H1 (cell line): ENCODE data around the gene PDE4B. TPM values are rescaled to one million over a fixed set of nuclear protein-coding genes. Genes with fewer than 3 reads are reported as not detected.
A peak's percentile ranks its signal among the peaks of the same experiment; 100 is the strongest.

ENCODE experiments used
- CTCF ChIA-PET: fragments of 300-600 bp; sonication (Branson Sonifier 250); formaldehyde crosslinking; loops from one replicate; lab custom pipeline; 2021; ENCODE audit not compliant: partially characterized antibody; lab: Charles Lee
- POLR2A ChIA-PET: fragments of 300-600 bp; sonication (Branson Sonifier 250); formaldehyde crosslinking; loops from one replicate; lab custom pipeline; 2021; ENCODE audit warnings: inconsistent platforms; ENCODE audit not compliant: partially characterized antibody; lab: Charles Lee
- DNase-seq, 2 experiments: peaks; one replicate each; pipeline versions ENCODE4 v3.0.0 to v3.0.0-alpha.2; 2010 to 2022; ENCODE audit warnings: low spot score in 2 of 2, low read depth in 1 of 2, mixed read lengths in 1 of 2
- FAIRE-seq: peaks from 2 replicates; lab custom pipeline; 2011; peaks lifted over from hg19 to GRCh38; lab: Jason Lieb, UNC
- H2AFZ ChIP-seq: 2 replicates; pipeline ENCODE4 v1.8.1; 2012; ENCODE audit warnings: low read length, inconsistent platforms
- H2AK5ac ChIP-seq: 2 replicates; pipeline ENCODE4 v1.6.1; 2013; ENCODE audit warnings: low read depth, low read length
- H2BK120ac ChIP-seq: replicated peaks from 2 replicates; pipeline ENCODE3; 2013; ENCODE audit warnings: low read depth, low read length, inconsistent platforms
- H2BK12ac ChIP-seq: 2 replicates; pipeline ENCODE4 v1.6.1; 2013; ENCODE audit warnings: low read depth, low read length
- H2BK15ac ChIP-seq: 2 replicates; pipeline ENCODE4 v1.6.1; 2013; ENCODE audit warnings: low read length
- H2BK20ac ChIP-seq: 2 replicates; pipeline ENCODE4 v1.6.1; 2013; ENCODE audit warnings: low read length
- H2BK5ac ChIP-seq: 2 replicates; pipeline ENCODE4 v1.6.1; 2013; ENCODE audit warnings: low read depth, low read length
- H3K14ac ChIP-seq: 2 replicates; pipeline ENCODE4 v1.6.1; 2013; ENCODE audit warnings: inconsistent platforms; ENCODE audit not compliant: insufficient read length
- H3K18ac ChIP-seq: 2 replicates; pipeline ENCODE4 v1.6.1; 2013; ENCODE audit warnings: low read length; ENCODE audit errors: extremely low read depth
- H3K23ac ChIP-seq: 2 replicates; pipeline ENCODE4 v1.6.1; 2013; ENCODE audit warnings: inconsistent platforms; ENCODE audit not compliant: insufficient read length
- H3K23me2 ChIP-seq: 2 replicates; pipeline ENCODE4 v1.6.1; 2013; ENCODE audit warnings: low read depth, low read length
- H3K27ac ChIP-seq: 2 replicates; pipeline ENCODE4 v1.6.1; 2011; ENCODE audit warnings: low read depth, low read length, inconsistent platforms
- H3K27me3 ChIP-seq, 4 experiments: replicated peaks in 1 of 4; 1 replicate in 1 of 4; 2 replicates in 3 of 4; pipeline versions ENCODE4 v1.6.1 to v1.8.1; 2011 to 2013; ENCODE audit warnings: low read length in 3 of 4, mild to moderate bottlenecking in 3 of 4, inconsistent platforms in 2 of 4, mixed read lengths in 2 of 4, moderate library complexity in 1 of 4; ENCODE audit not compliant: control insufficient read depth in 3 of 4, insufficient read depth in 3 of 4; ENCODE audit errors: extremely low read depth in 1 of 4
- H3K36me3 ChIP-seq, 4 experiments: 2 replicates each; pipeline versions ENCODE4 v1.6.1 to v1.8.1; 2011 to 2013; ENCODE audit warnings: mild to moderate bottlenecking in 4 of 4, low read length in 3 of 4, moderate library complexity in 2 of 4, control low read depth in 1 of 4, inconsistent platforms in 1 of 4; ENCODE audit not compliant: insufficient read depth in 4 of 4, control insufficient read depth in 2 of 4
- H3K4ac ChIP-seq: replicated peaks from 2 replicates; pipeline ENCODE3; 2013; ENCODE audit warnings: low read length, low read depth, mixed read lengths, inconsistent platforms; ENCODE audit not compliant: insufficient read length
- H3K4me1 ChIP-seq, 4 experiments: replicated peaks in 1 of 4; 1 replicate in 1 of 4; 2 replicates in 3 of 4; pipeline versions ENCODE4 v1.6.1 to v1.8.1; 2011 to 2013; ENCODE audit warnings: low read length in 3 of 4, inconsistent platforms in 2 of 4, mixed read lengths in 1 of 4; ENCODE audit not compliant: insufficient read depth in 4 of 4, control insufficient read depth in 3 of 4
- H3K4me2 ChIP-seq, 2 experiments: 2 replicates each; pipeline versions ENCODE4 v1.6.1 to v1.8.1; 2011 to 2013; ENCODE audit warnings: low read depth in 2 of 2, low read length in 2 of 2, control low read depth in 1 of 2, inconsistent platforms in 1 of 2, mild to moderate bottlenecking in 1 of 2; ENCODE audit not compliant: insufficient read depth in 1 of 2
- H3K4me3 ChIP-seq, 4 experiments: fragments of 200-600, 300-600 bp in 1 of 4; sonication (generic), shearing (Covaris generic), sonication (Bioruptor Twin) in 1 of 4; 2 replicates each; pipeline versions ENCODE4 v1.5.1 to v1.8.1; 2011 to 2016; ENCODE audit warnings: low read length in 4 of 4, low read depth in 3 of 4, control low read depth in 2 of 4, inconsistent platforms in 2 of 4, mild to moderate bottlenecking in 2 of 4, mixed read lengths in 1 of 4, moderate library complexity in 1 of 4; ENCODE audit not compliant: insufficient read depth in 2 of 4; ENCODE audit errors: extremely low read depth in 1 of 4
- H3K56ac ChIP-seq: replicated peaks from 2 replicates; pipeline ENCODE3; 2013; ENCODE audit warnings: low read depth, mild to moderate bottlenecking, mixed read lengths, low read length, inconsistent platforms; ENCODE audit not compliant: insufficient read length
- H3K79me1 ChIP-seq: 2 replicates; pipeline ENCODE4 v1.6.1; 2013; ENCODE audit warnings: low read depth, low read length, control low read depth
- H3K79me2 ChIP-seq, 2 experiments: 2 replicates each; pipeline versions ENCODE4 v1.6.1 to v1.8.1; 2012 to 2013; ENCODE audit warnings: low read length in 2 of 2, mild to moderate bottlenecking in 2 of 2, inconsistent platforms in 1 of 2; ENCODE audit not compliant: insufficient read depth in 2 of 2, control insufficient read depth in 1 of 2
- H3K9ac ChIP-seq, 4 experiments: replicated peaks in 1 of 4; 1 replicate in 1 of 4; 2 replicates in 3 of 4; pipeline versions ENCODE4 v1.6.1 to v1.8.1; 2011 to 2013; ENCODE audit warnings: low read depth in 3 of 4, low read length in 3 of 4, control low read depth in 2 of 4, mild to moderate bottlenecking in 2 of 4, moderate library complexity in 2 of 4, inconsistent platforms in 1 of 4; ENCODE audit errors: extremely low read depth in 1 of 4
- H3K9me3 ChIP-seq, 2 experiments: 2 replicates each; pipeline versions ENCODE4 v1.6.1 to v1.8.1; 2012 to 2013; ENCODE audit warnings: mild to moderate bottlenecking in 2 of 2, moderate library complexity in 2 of 2, control low read depth in 1 of 2, inconsistent platforms in 1 of 2, low read depth in 1 of 2, low read length in 1 of 2, mixed read lengths in 1 of 2; ENCODE audit not compliant: insufficient read depth in 2 of 2
- H4K20me1 ChIP-seq, 2 experiments: replicated peaks in 1 of 2; 2 replicates each; pipeline versions ENCODE3 to v1.8.1; 2011 to 2013; ENCODE audit warnings: inconsistent platforms in 2 of 2, low read length in 2 of 2, mild to moderate bottlenecking in 1 of 2; ENCODE audit not compliant: insufficient read depth in 2 of 2, control insufficient read depth in 1 of 2
- H4K5ac ChIP-seq: 2 replicates; pipeline ENCODE4 v1.6.1; 2013; ENCODE audit warnings: low read length, low read depth, mixed read lengths, inconsistent platforms; ENCODE audit not compliant: insufficient read length
- H4K8ac ChIP-seq: 2 replicates; pipeline ENCODE4 v1.8.0; 2013; ENCODE audit warnings: mild to moderate bottlenecking, moderate library complexity, low read length, inconsistent platforms; ENCODE audit not compliant: insufficient read depth; ENCODE audit errors: extremely low read depth
- H4K91ac ChIP-seq: replicated peaks from 2 replicates; pipeline ENCODE3; 2013; ENCODE audit warnings: low read length, mixed read lengths, inconsistent platforms; ENCODE audit not compliant: insufficient read length
- RAD21 ChIP-seq, 2 experiments: IDR thresholded peaks in 1 of 2; conservative IDR thresholded peaks in 1 of 2; 2 replicates each; pipeline ENCODE4 v1.6.1; 2011; ENCODE audit warnings: low read depth in 2 of 2, low read length in 2 of 2, improper control_type of control experiment in 1 of 2, inconsistent platforms in 1 of 2, mild to moderate bottlenecking in 1 of 2, moderate library complexity in 1 of 2
- TAF1 ChIP-seq: IDR thresholded peaks from 2 replicates; pipeline ENCODE4 v1.6.1; 2011; ENCODE audit warnings: mild to moderate bottlenecking, low read depth, low read length
- WGBS, 2 experiments: shearing (Covaris generic) in 1 of 2; methylation state at CpG; one replicate each; pipeline versions ENCODE4 v1.1.6 to v1.1.7; 2013 to 2015; ENCODE audit warnings: low lambda C conversion rate in 2 of 2, mixed read lengths in 2 of 2, inconsistent platforms in 1 of 2, low coverage in 1 of 2, missing lambda C conversion rate in 1 of 2; ENCODE audit not compliant: insufficient replicate concordance in 2 of 2, insufficient coverage in 1 of 2, insufficient read length in 1 of 2; ENCODE audit errors: extremely low coverage in 1 of 2, missing lambda C conversion rate in 1 of 2; 5-methylcytosine and 5-hydroxymethylcytosine counted together
- polyA plus RNA-seq, 7 experiments: library from polyadenylated mRNA; depleted of rRNA in 3 of 7; stranded (reverse) in 5 of 7; unstranded in 2 of 7; fragments of >200 nt in 5 of 7; fragments of 200-250 nt in 2 of 7; gene quantifications; 1 replicate in 5 of 7; 2 replicates in 1 of 7; 4 replicates in 1 of 7; pipeline versions ENCODE4 v1.2.1 to v1.2.3, GENCODE V29; 2011 to 2013; ENCODE audit warnings: missing spikeins in 2 of 7, mixed read lengths in 2 of 7
- total RNA-seq: library from RNA; stranded (reverse); fragmentation: NEBNext Ultra II Directional; extraction: Animal tissue kit (Norgen Biotek cat#: 25700); gene quantifications from 2 replicates; pipeline ENCODE4 v1.2.1, GENCODE V29; 2021

Gene PDE4B
- total and polyA plus RNA-seq, 2 of the 8 experiments (the other 6 are each of a cell fraction or from before 2014, with no cell fraction given): 5.0 to 15.1 TPM

DNA sequence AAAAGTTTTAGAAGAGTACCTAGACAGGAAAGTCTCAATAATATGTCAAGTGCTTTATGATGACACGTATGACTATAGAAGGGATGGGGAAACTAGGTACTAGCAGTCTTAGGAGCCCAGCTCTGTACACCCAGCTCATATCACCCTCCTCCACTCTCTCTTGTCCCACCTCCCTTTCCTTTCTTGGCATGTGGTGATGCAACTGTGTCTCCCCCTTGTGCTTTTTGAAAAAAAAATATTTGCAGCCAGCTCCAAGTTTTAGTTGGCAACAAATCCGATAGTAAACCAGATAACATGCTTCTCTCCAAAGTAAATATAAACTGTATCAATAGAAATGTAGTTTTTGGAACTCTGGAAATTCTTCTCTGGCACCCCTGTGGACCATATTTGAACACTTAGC, 280.7 kb downstream of the PDE4B start:
- Histone ChIP-seq H3K27me3 (no peaks in the 10 kb centered on the region), H3K79me1 (no peaks in the 10 kb centered on the region), H4K5ac (no peak overlapping the region), H3K27ac (no peak overlapping the region), H2BK5ac (no peak overlapping the region), H2AFZ (no peak overlapping the region), H3K9me3 (no peaks in the 10 kb centered on the region), H3K36me3 (no peaks in the 10 kb centered on the region), H3K23me2 (no peaks in the 10 kb centered on the region), H3K18ac (no peak overlapping the region), H4K20me1 (no peaks in the 10 kb centered on the region), H3K4me3 (no peak overlapping the region), H3K56ac (no peak overlapping the region), H3K14ac (no peak overlapping the region), H2BK15ac (no peak overlapping the region), H2AK5ac (no peak overlapping the region), H3K9ac (no peak overlapping the region), H3K4me1 (no peaks in the 10 kb centered on the region), H4K91ac (no peak overlapping the region), H3K23ac (no peak overlapping the region), H3K4ac (no peak overlapping the region), H4K8ac (no peak overlapping the region), H3K79me2 (no peaks in the 10 kb centered on the region), H2BK20ac (no peak overlapping the region), H3K4me2 (no peak overlapping the region), H2BK120ac (no peak overlapping the region), H2BK12ac (no peak overlapping the region)
- FAIRE-seq (no peak), DNase-seq (no peak)
- 88% methylated on average over 2 of the region's 2 CpGs; no CpG with 5 or more reads in 1 of the 2 experiments for WGBS, 2 experiments
- ChIA-PET CTCF (interaction anchor here (0.6 kb wide), 1 partner anchor 120 kb away, joined by 3 read pairs; no protein-coding TSS in a partner anchor), POLR2A (no interaction called here)
- TF ChIP-seq TAF1: no peak
- peak in 1 of 2 experiments; percentile 2; a peak in 1 of 4 replicates for TF ChIP-seq RAD21 (IDR thresholded peaks at IDR 0.05 in 1 of 2, conservative IDR thresholded peaks at IDR 0.05 in 1 of 2; ENCODE audit: low read depth in 2 of 2, low read length in 2 of 2)
